OCI-LY3 (cell line): Measurements from ENCODE around the gene RIBC2.

Experiments used
- CTCF ChIP-seq: fragments of 200-600, 300-600 bp; sonication (generic); IDR thresholded peaks from 2 replicates; pipeline ENCODE4 v1.5.1; 2014; ENCODE audit warnings: antibody characterized with exemption, low read length, low read depth
- EZH2phosphoT487 ChIP-seq: fragments of 200-600 bp; shearing (Covaris generic); IDR thresholded peaks from 2 replicates; pipeline ENCODE4 v1.6.1; 2018; ENCODE audit warnings: antibody characterized with exemption, mixed run types, low read depth

GRCh38 chr22:45472426-45472825 is 58.9 kb downstream of the RIBC2 start:
- no peak for TF ChIP-seq CTCF
- no peak for TF ChIP-seq EZH2phosphoT487
